ENCODE data around the gene RNASE9. TPM values are rescaled to one million over a fixed set of nuclear protein-coding genes. Genes with fewer than 3 reads are reported as not detected.

RNASE9 gene
- polyA plus RNA-seq, 2 of the 4 experiments (the other 2 are of a cell fraction) = not detected

- H3K4me3 ChIP-seq = no peak overlapping the region
- no peak for DNase-seq (ENCODE audit: low read depth in 1 of 2, low spot score in 1 of 2)
- H3K9me3 ChIP-seq = no peaks in the 10 kb centered on the region
- ChIA-PET POLR2A (no interaction called here), CTCF (interaction anchor here (0.7 to 1.9 kb wide), 3 partner anchors 26 to 134 kb away, joined by 3 to 5 read pairs (median 3); no protein-coding TSS in a partner anchor)
- H3K4me2 ChIP-seq = no peak overlapping the region
- WGBS (ENCODE audit: missing lambda C conversion rate) = 54% methylated on average over 11 of the region's 11 CpGs
- no peak overlapping the region for H3K27ac ChIP-seq
- H3K4me1 ChIP-seq = no peaks in the 10 kb centered on the region
- no peak for TF ChIP-seq HDAC2 (IDR thresholded peaks at IDR 0.05)
- TF ChIP-seq CHD4 (IDR thresholded peaks at IDR 0.05; ENCODE audit: borderline replicate concordance) = no peak
- no peak for TF ChIP-seq MAZ (IDR thresholded peaks at IDR 0.05; ENCODE audit: borderline replicate concordance, low read depth, low read length)
- no peak for TF ChIP-seq GATA3 (IDR thresholded peaks at IDR 0.05; ENCODE audit: borderline replicate concordance)
- TF ChIP-seq RCOR1 (IDR thresholded peaks at IDR 0.05; ENCODE audit: low read depth, low read length) = no peak
- no peak for TF ChIP-seq NFE2L2 (conservative IDR thresholded peaks at IDR 0.05; ENCODE audit: low read length)
- TF ChIP-seq HOXB13 (CRISPR knock-in tag; IDR thresholded peaks at IDR 0.05; ENCODE audit: low read depth) = no peak
- TF ChIP-seq HOXA7 (CRISPR knock-in tag; IDR thresholded peaks at IDR 0.05) = no peak
- TF ChIP-seq, protein P1, sequence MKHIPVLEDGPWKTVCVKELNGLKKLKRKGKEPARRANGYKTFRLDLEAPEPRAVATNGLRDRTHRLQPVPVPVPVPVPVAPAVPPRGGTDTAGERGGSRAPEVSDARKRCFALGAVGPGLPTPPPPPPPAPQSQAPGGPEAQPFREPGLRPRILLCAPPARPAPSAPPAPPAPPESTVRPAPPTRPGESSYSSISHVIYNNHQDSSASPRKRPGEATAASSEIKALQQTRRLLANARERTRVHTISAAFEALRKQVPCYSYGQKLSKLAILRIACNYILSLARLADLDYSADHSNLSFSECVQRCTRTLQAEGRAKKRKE (CRISPR knock-in tag; IDR thresholded peaks at IDR 0.05; ENCODE audit: low read depth) = no peak
- TF ChIP-seq ESRRA (IDR thresholded peaks at IDR 0.05; ENCODE audit: borderline replicate concordance, low read length) = no peak
- TF ChIP-seq MAFK (IDR thresholded peaks at IDR 0.05; ENCODE audit: partially characterized antibody) = no peak
- TF ChIP-seq FOXS1 (CRISPR knock-in tag; IDR thresholded peaks at IDR 0.05) = no peak
- TF ChIP-seq SREBF2 (IDR thresholded peaks at IDR 0.05) = no peak
- TF ChIP-seq ELK1 (IDR thresholded peaks at IDR 0.05; ENCODE audit: low read depth, low read length) = no peak
- no peak for TF ChIP-seq HMGXB4 (CRISPR knock-in tag; IDR thresholded peaks at IDR 0.05; ENCODE audit: borderline replicate concordance)
- no peak for ATAC-seq
- no peak for FAIRE-seq
Measured at GRCh38 chr14:20556500-20557211, 4.2 kb downstream of the RNASE9 start.

- Histone ChIP-seq H3K4me3 (no peak overlapping the region), H3K4me2 (no peak overlapping the region), H3K9me3 (no peaks in the 10 kb centered on the region), H3K4me1 (no peaks in the 10 kb centered on the region), H3K27ac (no peak overlapping the region)
- no peak for FAIRE-seq
- ChIA-PET CTCF (interaction anchor here (1.9 kb wide), 1 partner anchor 51 kb away, joined by 5 read pairs; no protein-coding TSS in a partner anchor), POLR2A (no interaction called here)
- TF ChIP-seq CBX8 (IDR thresholded peaks at IDR 0.05) = no peak
- no peak for TF ChIP-seq FOXS1 (CRISPR knock-in tag; IDR thresholded peaks at IDR 0.05)
- no peak for TF ChIP-seq NR3C1 (IDR thresholded peaks at IDR 0.05)
- no peak for TF ChIP-seq RAD21 (conservative IDR thresholded peaks at IDR 0.05 in 1 of 2, IDR thresholded peaks at IDR 0.05 in 1 of 2)
- TF ChIP-seq ZNF302 (CRISPR knock-in tag; IDR thresholded peaks at IDR 0.05) = no peak
- no peak for TF ChIP-seq PBX3 (IDR thresholded peaks at IDR 0.05)
- no peak for DNase-seq (ENCODE audit: low read depth in 1 of 2, low spot score in 1 of 2)
- WGBS (ENCODE audit: missing lambda C conversion rate) = 68% methylated on average over 3 of the region's 3 CpGs
- ATAC-seq = no peak
Measured at GRCh38 chr14:20555845-20556244, 5.0 kb downstream of the RNASE9 start.
